GM12892 (cell line): ENCODE data around the gene SLX1A.

ENCODE experiments used
- POLR2A ChIP-seq: IDR thresholded peaks from 2 replicates; pipeline ENCODE4 v1.6.1; 2011; ENCODE audit warnings: low read depth, low read length, control low read depth
- TAF1 ChIP-seq: IDR thresholded peaks from 2 replicates; pipeline ENCODE4 v1.6.1; 2011; ENCODE audit warnings: low read depth, mild to moderate bottlenecking, control low read depth, low read length, borderline replicate concordance

- no peak for TF ChIP-seq POLR2A
- no peak for TF ChIP-seq TAF1
Measured at GRCh38 chr16:30179931-30180330, 13.7 kb upstream of the SLX1A start.
